Loucy (cell line): ENCODE results near the gene MRFAP1.

ENCODE experiments used
- EZH2phosphoT487 ChIP-seq: fragments of 200-600 bp; IDR thresholded peaks from 2 replicates; pipeline ENCODE4 v1.6.1; 2018; ENCODE audit warnings: antibody characterized with exemption, mild to moderate bottlenecking, moderate library complexity, borderline replicate concordance
- TF ChIP-seq, protein P1 (sequence below): fragments of 200-600 bp; sonication (generic); conservative IDR thresholded peaks from 2 replicates; pipeline ENCODE4 v1.5.1; 2014; ENCODE audit warnings: mild to moderate bottlenecking, antibody characterized with exemption, low read length

DNA sequence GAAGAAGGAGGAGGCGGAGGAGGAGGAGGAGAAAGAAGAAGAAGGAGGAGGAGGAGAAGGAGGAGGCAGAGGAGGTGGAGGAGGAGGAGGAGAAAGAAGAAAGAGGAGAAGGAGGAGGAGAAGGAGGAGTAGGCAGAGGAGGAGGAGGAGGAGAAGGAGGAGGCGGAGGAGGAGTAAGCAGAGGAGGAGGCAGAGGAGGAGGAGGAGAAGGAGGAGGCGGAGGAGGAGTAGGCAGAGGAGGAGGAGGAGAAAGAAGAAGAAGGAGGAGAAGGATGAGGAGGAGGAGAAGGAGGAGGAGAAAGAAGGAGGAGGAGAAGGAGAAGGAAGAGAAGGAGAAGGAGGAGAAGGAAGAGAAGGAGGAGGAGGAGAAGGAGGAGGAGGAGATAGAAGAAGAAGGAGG is 19.9 kb downstream of the MRFAP1 start:
- TF ChIP-seq, protein P1, sequence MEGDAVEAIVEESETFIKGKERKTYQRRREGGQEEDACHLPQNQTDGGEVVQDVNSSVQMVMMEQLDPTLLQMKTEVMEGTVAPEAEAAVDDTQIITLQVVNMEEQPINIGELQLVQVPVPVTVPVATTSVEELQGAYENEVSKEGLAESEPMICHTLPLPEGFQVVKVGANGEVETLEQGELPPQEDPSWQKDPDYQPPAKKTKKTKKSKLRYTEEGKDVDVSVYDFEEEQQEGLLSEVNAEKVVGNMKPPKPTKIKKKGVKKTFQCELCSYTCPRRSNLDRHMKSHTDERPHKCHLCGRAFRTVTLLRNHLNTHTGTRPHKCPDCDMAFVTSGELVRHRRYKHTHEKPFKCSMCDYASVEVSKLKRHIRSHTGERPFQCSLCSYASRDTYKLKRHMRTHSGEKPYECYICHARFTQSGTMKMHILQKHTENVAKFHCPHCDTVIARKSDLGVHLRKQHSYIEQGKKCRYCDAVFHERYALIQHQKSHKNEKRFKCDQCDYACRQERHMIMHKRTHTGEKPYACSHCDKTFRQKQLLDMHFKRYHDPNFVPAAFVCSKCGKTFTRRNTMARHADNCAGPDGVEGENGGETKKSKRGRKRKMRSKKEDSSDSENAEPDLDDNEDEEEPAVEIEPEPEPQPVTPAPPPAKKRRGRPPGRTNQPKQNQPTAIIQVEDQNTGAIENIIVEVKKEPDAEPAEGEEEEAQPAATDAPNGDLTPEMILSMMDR, result no peak
- no peak for TF ChIP-seq EZH2phosphoT487
